Measurements from ENCODE around the gene PDE7B. TPM values are rescaled to one million over a fixed set of nuclear protein-coding genes. Genes with fewer than 3 reads are reported as not detected.

PDE7B gene
- total RNA-seq, 1 experiment from 2014 or later = 0.03 TPM

DNA sequence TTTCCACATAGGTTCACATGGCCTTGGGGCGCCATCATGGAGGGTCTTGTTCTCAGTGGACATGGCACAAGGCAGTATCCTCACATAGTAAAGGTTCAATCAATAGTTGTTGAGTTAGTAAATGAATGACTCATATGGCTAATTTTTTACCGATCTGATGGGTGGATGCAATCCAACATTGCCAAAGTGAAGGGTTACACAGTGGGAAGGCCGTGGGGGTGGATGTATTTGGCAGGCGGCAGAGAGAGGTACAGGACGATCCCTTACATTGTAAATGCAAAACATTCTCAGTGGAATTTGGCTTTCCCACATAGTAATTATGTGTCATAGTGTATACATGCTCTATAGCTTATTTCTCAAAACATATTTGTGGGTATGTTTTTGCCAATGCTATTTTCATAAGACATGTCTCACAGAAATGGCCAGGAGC lies 21.0 kb upstream of the PDE7B start:
- BruUV-seq (replicated peaks) = no TSS peak
- no peak for TF ChIP-seq POLR2AphosphoS5 (IDR thresholded peaks at IDR 0.05; ENCODE audit: low read depth, low read length)
- TF ChIP-seq, protein P1, sequence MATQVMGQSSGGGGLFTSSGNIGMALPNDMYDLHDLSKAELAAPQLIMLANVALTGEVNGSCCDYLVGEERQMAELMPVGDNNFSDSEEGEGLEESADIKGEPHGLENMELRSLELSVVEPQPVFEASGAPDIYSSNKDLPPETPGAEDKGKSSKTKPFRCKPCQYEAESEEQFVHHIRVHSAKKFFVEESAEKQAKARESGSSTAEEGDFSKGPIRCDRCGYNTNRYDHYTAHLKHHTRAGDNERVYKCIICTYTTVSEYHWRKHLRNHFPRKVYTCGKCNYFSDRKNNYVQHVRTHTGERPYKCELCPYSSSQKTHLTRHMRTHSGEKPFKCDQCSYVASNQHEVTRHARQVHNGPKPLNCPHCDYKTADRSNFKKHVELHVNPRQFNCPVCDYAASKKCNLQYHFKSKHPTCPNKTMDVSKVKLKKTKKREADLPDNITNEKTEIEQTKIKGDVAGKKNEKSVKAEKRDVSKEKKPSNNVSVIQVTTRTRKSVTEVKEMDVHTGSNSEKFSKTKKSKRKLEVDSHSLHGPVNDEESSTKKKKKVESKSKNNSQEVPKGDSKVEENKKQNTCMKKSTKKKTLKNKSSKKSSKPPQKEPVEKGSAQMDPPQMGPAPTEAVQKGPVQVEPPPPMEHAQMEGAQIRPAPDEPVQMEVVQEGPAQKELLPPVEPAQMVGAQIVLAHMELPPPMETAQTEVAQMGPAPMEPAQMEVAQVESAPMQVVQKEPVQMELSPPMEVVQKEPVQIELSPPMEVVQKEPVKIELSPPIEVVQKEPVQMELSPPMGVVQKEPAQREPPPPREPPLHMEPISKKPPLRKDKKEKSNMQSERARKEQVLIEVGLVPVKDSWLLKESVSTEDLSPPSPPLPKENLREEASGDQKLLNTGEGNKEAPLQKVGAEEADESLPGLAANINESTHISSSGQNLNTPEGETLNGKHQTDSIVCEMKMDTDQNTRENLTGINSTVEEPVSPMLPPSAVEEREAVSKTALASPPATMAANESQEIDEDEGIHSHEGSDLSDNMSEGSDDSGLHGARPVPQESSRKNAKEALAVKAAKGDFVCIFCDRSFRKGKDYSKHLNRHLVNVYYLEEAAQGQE (IDR thresholded peaks at IDR 0.05; ENCODE audit: insufficient read depth in 1 of 2, low read depth in 2 of 2, low read length in 1 of 2) = no peak
- no peak for TF ChIP-seq TCF7L2 (IDR thresholded peaks at IDR 0.05; ENCODE audit: low read depth, low read length)
- TF ChIP-seq SIN3A (IDR thresholded peaks at IDR 0.05; ENCODE audit: borderline replicate concordance, insufficient read depth, low read depth, low read length) = no peak
- TF ChIP-seq, protein P2, sequence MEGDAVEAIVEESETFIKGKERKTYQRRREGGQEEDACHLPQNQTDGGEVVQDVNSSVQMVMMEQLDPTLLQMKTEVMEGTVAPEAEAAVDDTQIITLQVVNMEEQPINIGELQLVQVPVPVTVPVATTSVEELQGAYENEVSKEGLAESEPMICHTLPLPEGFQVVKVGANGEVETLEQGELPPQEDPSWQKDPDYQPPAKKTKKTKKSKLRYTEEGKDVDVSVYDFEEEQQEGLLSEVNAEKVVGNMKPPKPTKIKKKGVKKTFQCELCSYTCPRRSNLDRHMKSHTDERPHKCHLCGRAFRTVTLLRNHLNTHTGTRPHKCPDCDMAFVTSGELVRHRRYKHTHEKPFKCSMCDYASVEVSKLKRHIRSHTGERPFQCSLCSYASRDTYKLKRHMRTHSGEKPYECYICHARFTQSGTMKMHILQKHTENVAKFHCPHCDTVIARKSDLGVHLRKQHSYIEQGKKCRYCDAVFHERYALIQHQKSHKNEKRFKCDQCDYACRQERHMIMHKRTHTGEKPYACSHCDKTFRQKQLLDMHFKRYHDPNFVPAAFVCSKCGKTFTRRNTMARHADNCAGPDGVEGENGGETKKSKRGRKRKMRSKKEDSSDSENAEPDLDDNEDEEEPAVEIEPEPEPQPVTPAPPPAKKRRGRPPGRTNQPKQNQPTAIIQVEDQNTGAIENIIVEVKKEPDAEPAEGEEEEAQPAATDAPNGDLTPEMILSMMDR (IDR thresholded peaks at IDR 0.05) = no peak
- H3K9me3 ChIP-seq (ENCODE audit: control insufficient read depth, insufficient read depth, low read depth, low read length) = no peaks in the 10 kb centered on the region
- H3K36me3 ChIP-seq (ENCODE audit: control insufficient read depth, insufficient read depth, low read length) = no peaks in the 10 kb centered on the region
- CTCF ChIA-PET = no interaction called here
- POLR2A ChIA-PET = no interaction called here
- no peaks in the 10 kb centered on the region for H3K4me1 ChIP-seq (ENCODE audit: control insufficient read depth, insufficient read depth, low read length)
- H3K27me3 ChIP-seq (ENCODE audit: control insufficient read depth, insufficient read depth, low read length) = 0 out of 2 replicates have a peak, but pooled peaks cover 2% of the 10 kb centered on the region
- no peak overlapping the region for H3K4me3 ChIP-seq (ENCODE audit: low read depth in 2 of 2, low read length in 2 of 2)
- H3K27ac ChIP-seq (ENCODE audit: low read length) = no peak overlapping the region
- DNase-seq (ENCODE audit: low read depth, low spot score) (no peak), ATAC-seq (no peak)
- in situ Hi-C loops (cut with HindIII; ENCODE audit: low pct_unique_long_range_greater_than_20kb, low sequenced_read_pairs) (no loop called here), intact Hi-C loops (cut with micrococcal nuclease; ENCODE audit: unreplicated experiment) (no loop called here)

DNA sequence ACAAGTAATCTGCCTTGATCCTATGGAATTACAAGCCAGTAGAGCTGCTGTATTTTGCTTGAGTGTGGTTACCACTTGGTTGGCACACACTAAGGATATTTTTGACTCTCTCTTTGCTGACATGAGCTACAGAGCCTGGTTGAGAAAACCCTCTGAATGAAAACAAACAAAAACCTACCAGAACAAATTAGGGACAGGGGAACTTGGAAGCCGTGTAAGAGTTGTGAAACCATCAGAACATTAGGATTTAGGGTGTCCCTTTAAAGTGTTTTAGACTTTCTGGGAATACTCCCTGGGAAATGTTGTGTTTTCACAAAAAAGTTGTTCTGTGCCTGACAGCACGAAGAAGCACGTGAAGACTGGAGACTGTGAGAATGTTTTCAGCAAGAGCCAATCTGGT lies 20.5 kb upstream of the PDE7B start:
- no peak overlapping the region for H3K27ac ChIP-seq (ENCODE audit: low read length)
- no peaks in the 10 kb centered on the region for H3K9me3 ChIP-seq (ENCODE audit: control insufficient read depth, insufficient read depth, low read depth, low read length)
- H3K4me3 ChIP-seq (ENCODE audit: low read depth in 2 of 2, low read length in 2 of 2) = no peak overlapping the region
- H3K4me1 ChIP-seq (ENCODE audit: control insufficient read depth, insufficient read depth, low read length) = no peaks in the 10 kb centered on the region
- 0 out of 2 replicates have a peak, but pooled peaks cover 2% of the 10 kb centered on the region for H3K27me3 ChIP-seq (ENCODE audit: control insufficient read depth, insufficient read depth, low read length)
- no peaks in the 10 kb centered on the region for H3K36me3 ChIP-seq (ENCODE audit: control insufficient read depth, insufficient read depth, low read length)
- no TSS peak for BruUV-seq (replicated peaks)
- TF ChIP-seq, protein P2 (IDR thresholded peaks at IDR 0.05) = no peak
- TF ChIP-seq, protein P1 (IDR thresholded peaks at IDR 0.05; ENCODE audit: insufficient read depth in 1 of 2, low read depth in 2 of 2, low read length in 1 of 2) = no peak
- TF ChIP-seq SIN3A (IDR thresholded peaks at IDR 0.05; ENCODE audit: borderline replicate concordance, insufficient read depth, low read depth, low read length) (no peak), TCF7L2 (IDR thresholded peaks at IDR 0.05; ENCODE audit: low read depth, low read length) (no peak), POLR2AphosphoS5 (IDR thresholded peaks at IDR 0.05; ENCODE audit: low read depth, low read length) (no peak)
- POLR2A ChIA-PET = no interaction called here
- CTCF ChIA-PET = no interaction called here
- DNase-seq (ENCODE audit: low read depth, low spot score) (no peak), ATAC-seq (no peak)
- in situ Hi-C loops (cut with HindIII; ENCODE audit: low pct_unique_long_range_greater_than_20kb, low sequenced_read_pairs) = no loop called here
- intact Hi-C loops (cut with micrococcal nuclease; ENCODE audit: unreplicated experiment) = no loop called here

Measured in Panc1 (cell line).